ENCODE results near the gene SPATA32. TPM values are rescaled to one million over a fixed set of nuclear protein-coding genes. Genes with fewer than 3 reads are reported as not detected.

The SPATA32 gene
- total RNA-seq, 1 donor from 2014 or later: not detected

Other genes starting within 250 kb of the SPATA32 start
- 15.5 and 22.4 TPM in 2 replicates for gene DCAKD, start 210.5 kb downstream of the SPATA32 start, total RNA-seq
- gene NMT1, start 200.8 kb downstream of the SPATA32 start, total RNA-seq: 42.5 and 61.3 TPM in 2 replicates
- gene PLCD3, start 129.6 kb downstream of the SPATA32 start, total RNA-seq: 10.9 and 12.3 TPM in 2 replicates
- 3.2 and 3.3 TPM in 2 replicates for gene ACBD4, start 126.4 kb downstream of the SPATA32 start, total RNA-seq
- 4.8 and 7.1 TPM in 2 replicates for gene HEXIM1, start 113.6 kb downstream of the SPATA32 start, total RNA-seq
- 2.6 and 3.1 TPM in 2 replicates for gene HEXIM2, start 100.2 kb downstream of the SPATA32 start, total RNA-seq
- gene FMNL1, start 40.2 kb downstream of the SPATA32 start, total RNA-seq: 0.65 and 0.79 TPM in 2 replicates
- gene MAP3K14, start 54.9 kb upstream of the SPATA32 start, total RNA-seq: 1.1 and 1.8 TPM in 2 replicates
- gene ARHGAP27, start 170.8 kb upstream of the SPATA32 start, total RNA-seq: 19.0 and 33.7 TPM in 2 replicates
- 12.0 and 19.6 TPM in 2 replicates for gene PLEKHM1, start 228.6 kb upstream of the SPATA32 start, total RNA-seq